GM21619 (cell line): ENCODE data around the gene UBAC1.

ENCODE experiments used
- ATAC-seq: cut with Tn5 transposase; IDR thresholded peaks from one replicate; pipeline ENCODE4 v1.9.1; 2021; ENCODE audit not compliant: unreplicated experiment

The UBAC1 gene

GRCh38 chr9:135994501-135995192, 33.5 kb upstream of the UBAC1 start:
- no peak for ATAC-seq

- no peak for ATAC-seq
Observed at GRCh38 chr9:135993765-135994500, 32.8 kb upstream of the UBAC1 start.

GRCh38 chr9:135993409-135993742, 32.2 kb upstream of the UBAC1 start:
- ATAC-seq = no peak

- ATAC-seq = peak; percentile 50
Observed at GRCh38 chr9:135992486-135993408, 31.6 kb upstream of the UBAC1 start.

GRCh38 chr9:135991771-135992170, 30.6 kb upstream of the UBAC1 start:
- no peak for ATAC-seq

- ATAC-seq = no peak
Observed at GRCh38 chr9:135990468-135991429, 29.6 kb upstream of the UBAC1 start.

GRCh38 chr9:135989722-135990467, 28.7 kb upstream of the UBAC1 start:
- ATAC-seq = no peak

- ATAC-seq = no peak
Observed at GRCh38 chr9:135989157-135989556, 28.0 kb upstream of the UBAC1 start.

GRCh38 chr9:135988493-135988892, 27.3 kb upstream of the UBAC1 start:
- ATAC-seq = no peak

GRCh38 chr9:135987838-135988404, 26.7 kb upstream of the UBAC1 start:
- no peak for ATAC-seq

- ATAC-seq = no peak
Observed at GRCh38 chr9:135986605-135987004, 25.4 kb upstream of the UBAC1 start.

GRCh38 chr9:135985889-135986288, 24.7 kb upstream of the UBAC1 start:
- no peak for ATAC-seq

- ATAC-seq = no peak
Observed at GRCh38 chr9:135985459-135985774, 24.2 kb upstream of the UBAC1 start.

- no peak for ATAC-seq
Observed at GRCh38 chr9:135984072-135984710, 23.0 kb upstream of the UBAC1 start.

- no peak for ATAC-seq
Observed at GRCh38 chr9:135983208-135984071, 22.3 kb upstream of the UBAC1 start.

- ATAC-seq = no peak
Observed at GRCh38 chr9:135982499-135983207, 21.5 kb upstream of the UBAC1 start.

GRCh38 chr9:135980926-135981630, 19.9 kb upstream of the UBAC1 start:
- no peak for ATAC-seq
